Measurements from ENCODE around the gene CYP27A1.

CYP27A1 gene

DNA sequence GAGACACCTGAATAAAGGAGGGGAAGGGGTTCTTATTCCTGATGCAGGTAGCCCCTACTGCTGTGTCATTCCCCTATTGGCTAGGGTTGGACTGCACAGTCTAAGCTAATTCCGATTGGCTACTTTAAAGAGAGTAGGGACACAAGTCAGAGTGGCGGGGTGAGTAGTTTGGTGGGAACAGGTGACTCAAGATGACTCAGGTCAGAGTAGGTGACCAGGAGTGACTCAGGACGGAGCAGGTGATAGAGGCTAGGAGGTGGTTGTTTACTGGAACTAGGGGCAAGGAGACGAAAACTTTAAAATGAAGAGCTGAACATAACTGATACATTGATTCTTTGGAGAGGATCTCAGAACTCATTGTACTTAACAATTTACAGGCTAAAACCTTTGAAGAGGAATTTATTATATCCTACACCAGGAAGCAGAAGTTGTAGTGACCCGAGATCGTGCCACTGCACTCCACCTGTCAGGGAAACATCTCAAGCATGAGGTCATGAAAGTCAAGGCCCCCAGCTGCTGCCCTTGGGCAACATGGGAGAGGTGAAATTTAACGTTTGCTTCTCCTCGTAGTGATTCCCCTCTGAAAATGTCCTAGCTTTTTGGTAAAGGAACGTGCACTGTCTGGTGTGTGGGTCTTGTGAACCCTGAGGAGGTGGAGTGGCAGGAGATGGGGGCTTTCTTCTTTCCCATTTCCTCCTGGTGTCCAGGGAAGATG lies 4.5 kb upstream of the CYP27A1 start:
- Histone ChIP-seq H3K4me3 (ENCODE audit: low read length) (no peak overlapping the region), H4K5ac (ENCODE audit: low read length) (no peak overlapping the region), H3K4me2 (ENCODE audit: low read length) (no peak overlapping the region), H2BK120ac (ENCODE audit: low read depth, low read length) (no peak overlapping the region), H2BK15ac (replicated peaks; ENCODE audit: low read depth) (no peak overlapping the region), H3K56ac (ENCODE audit: low read length) (no peak overlapping the region), H3K4ac (ENCODE audit: low read depth, low read length) (no peak overlapping the region), H3K4me1 (ENCODE audit: control insufficient read depth, low read depth, low read length) (no peaks in the 10 kb centered on the region), H3K79me1 (ENCODE audit: low read length) (no peaks in the 10 kb centered on the region), H3K9ac (ENCODE audit: low read length) (no peak overlapping the region), H3K27ac (ENCODE audit: low read depth, low read length) (no peak overlapping the region), H2AK5ac (ENCODE audit: low read length) (no peak overlapping the region), H3K36me3 (ENCODE audit: control insufficient read depth, insufficient read depth, low read length) (no peaks in the 10 kb centered on the region), H2BK5ac (ENCODE audit: low read length) (no peak overlapping the region), H3K27me3 (ENCODE audit: insufficient read depth, low read length, poor library complexity) (no peaks in the 10 kb centered on the region), H3K18ac (ENCODE audit: low read length) (no peak overlapping the region), H4K8ac (ENCODE audit: low read depth, low read length) (no peak overlapping the region), H3K79me2 (ENCODE audit: control insufficient read depth, insufficient read depth, low read length) (no peaks in the 10 kb centered on the region), H3K23ac (ENCODE audit: low read length) (no peak overlapping the region)
- no CpG with 5 or more reads among the region's 9 CpGs for WGBS (ENCODE audit: extremely low coverage, insufficient coverage, low lambda C conversion rate)
- DNase-seq = no peak

DNA sequence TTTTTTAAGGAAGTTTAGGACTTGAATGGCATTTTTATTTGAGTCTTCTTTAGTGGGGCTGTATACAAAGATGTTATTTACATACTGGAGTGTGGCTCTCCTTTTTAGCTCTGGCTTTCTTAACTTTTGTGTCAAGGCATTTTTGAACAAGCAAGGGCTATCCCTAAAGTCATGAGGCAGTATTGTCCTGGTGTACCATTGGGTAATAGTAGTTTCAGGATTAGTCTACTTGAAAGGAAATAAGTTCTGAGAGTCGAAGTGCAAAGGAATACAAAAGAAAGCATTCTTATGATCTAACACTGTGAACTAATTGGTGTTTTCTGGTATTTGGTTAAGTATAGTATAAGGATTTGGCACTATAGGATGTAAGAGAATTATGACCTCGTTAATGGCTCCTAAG lies 1.9 kb upstream of the CYP27A1 start:
- no CpG with 5 or more reads among the region's 2 CpGs for WGBS (ENCODE audit: extremely low coverage, insufficient coverage, low lambda C conversion rate)
- Histone ChIP-seq H3K79me2 (ENCODE audit: control insufficient read depth, insufficient read depth, low read length) (no peaks in the 10 kb centered on the region), H4K5ac (ENCODE audit: low read length) (no peak overlapping the region)

DNA sequence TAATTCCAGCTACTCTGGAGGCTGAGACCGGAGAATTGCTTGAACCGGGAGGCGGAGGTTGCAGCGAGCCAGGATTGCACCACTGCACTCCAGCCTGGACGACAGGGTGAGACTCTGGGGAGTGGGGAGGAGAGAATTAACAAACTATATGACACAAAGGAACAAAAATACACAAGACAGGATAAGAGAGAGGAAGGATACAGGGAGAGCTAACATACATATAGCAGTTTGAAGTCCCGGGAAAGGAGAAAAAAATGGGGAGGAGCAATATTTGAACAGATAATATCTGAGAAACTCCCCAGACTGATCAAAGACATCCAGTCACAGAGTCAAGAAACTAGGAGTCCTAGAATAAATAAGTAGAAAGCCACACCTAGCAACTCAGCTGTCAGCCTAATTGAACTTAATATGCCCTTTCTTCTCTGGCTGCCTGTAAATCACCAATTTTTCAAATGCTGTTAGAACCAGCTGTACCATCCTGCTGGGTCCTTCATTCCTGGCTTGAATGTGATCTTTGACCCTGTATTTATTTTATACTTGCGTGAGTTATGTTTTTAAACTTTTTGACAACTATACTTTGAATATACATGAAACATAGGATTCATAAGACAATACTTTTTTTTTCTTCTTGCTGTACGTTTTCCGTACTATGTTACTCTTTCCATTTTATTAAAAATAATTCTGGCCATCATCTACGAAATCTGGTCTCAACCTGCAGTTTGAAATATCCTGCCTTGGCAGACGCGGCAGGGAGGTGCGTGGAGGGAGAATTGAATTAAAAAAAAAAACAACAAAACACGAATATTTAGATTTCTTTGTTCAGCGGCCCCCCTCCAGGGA lies 876 bp upstream of the CYP27A1 start:
- Histone ChIP-seq H3K18ac (ENCODE audit: low read length) (peak overlapping the region; percentile 98), H3K27me3 (ENCODE audit: insufficient read depth, low read length, poor library complexity) (no peaks in the 10 kb centered on the region), H3K79me1 (ENCODE audit: low read length) (no peaks in the 10 kb centered on the region), H3K4ac (ENCODE audit: low read depth, low read length) (no peak overlapping the region), H3K27ac (ENCODE audit: low read depth, low read length) (no peak overlapping the region), H3K9ac (ENCODE audit: low read length) (peak overlapping the region; percentile 89), H3K23ac (ENCODE audit: low read length) (no peak overlapping the region), H4K8ac (ENCODE audit: low read depth, low read length) (no peak overlapping the region), H3K56ac (ENCODE audit: low read length) (peak overlapping the region; percentile 97), H4K5ac (ENCODE audit: low read length) (no peak overlapping the region), H3K4me3 (ENCODE audit: low read length) (no peak overlapping the region), H2AK5ac (ENCODE audit: low read length) (no peak overlapping the region), H2BK120ac (ENCODE audit: low read depth, low read length) (no peak overlapping the region), H3K4me1 (ENCODE audit: control insufficient read depth, low read depth, low read length) (peaks cover 6% of the 10 kb centered on the region), H3K36me3 (ENCODE audit: control insufficient read depth, insufficient read depth, low read length) (no peaks in the 10 kb centered on the region), H2BK5ac (ENCODE audit: low read length) (no peak overlapping the region), H3K79me2 (ENCODE audit: control insufficient read depth, insufficient read depth, low read length) (no peaks in the 10 kb centered on the region), H2BK15ac (replicated peaks; ENCODE audit: low read depth) (no peak overlapping the region), H3K4me2 (ENCODE audit: low read length) (peak overlapping the region; percentile 98)
- WGBS (ENCODE audit: extremely low coverage, insufficient coverage, low lambda C conversion rate) = no CpG with 5 or more reads among the region's 15 CpGs
- DNase-seq = no peak

More for the DNA sequence above, 1.9 kb upstream of the CYP27A1 start:
- Histone ChIP-seq H4K8ac (ENCODE audit: low read depth, low read length) (no peak overlapping the region), H2BK5ac (ENCODE audit: low read length) (no peak overlapping the region), H3K9ac (ENCODE audit: low read length) (no peak overlapping the region), H2BK120ac (ENCODE audit: low read depth, low read length) (no peak overlapping the region), H3K56ac (ENCODE audit: low read length) (no peak overlapping the region), H2BK15ac (replicated peaks; ENCODE audit: low read depth) (no peak overlapping the region), H3K18ac (ENCODE audit: low read length) (no peak overlapping the region), H3K27me3 (ENCODE audit: insufficient read depth, low read length, poor library complexity) (no peaks in the 10 kb centered on the region), H3K79me1 (ENCODE audit: low read length) (no peaks in the 10 kb centered on the region), H3K36me3 (ENCODE audit: control insufficient read depth, insufficient read depth, low read length) (no peaks in the 10 kb centered on the region), H2AK5ac (ENCODE audit: low read length) (no peak overlapping the region), H3K23ac (ENCODE audit: low read length) (no peak overlapping the region), H3K4ac (ENCODE audit: low read depth, low read length) (no peak overlapping the region), H3K4me3 (ENCODE audit: low read length) (no peak overlapping the region), H3K27ac (ENCODE audit: low read depth, low read length) (no peak overlapping the region), H3K4me2 (ENCODE audit: low read length) (no peak overlapping the region), H3K4me1 (ENCODE audit: control insufficient read depth, low read depth, low read length) (peaks cover 6% of the 10 kb centered on the region)
- DNase-seq = no peak

DNA sequence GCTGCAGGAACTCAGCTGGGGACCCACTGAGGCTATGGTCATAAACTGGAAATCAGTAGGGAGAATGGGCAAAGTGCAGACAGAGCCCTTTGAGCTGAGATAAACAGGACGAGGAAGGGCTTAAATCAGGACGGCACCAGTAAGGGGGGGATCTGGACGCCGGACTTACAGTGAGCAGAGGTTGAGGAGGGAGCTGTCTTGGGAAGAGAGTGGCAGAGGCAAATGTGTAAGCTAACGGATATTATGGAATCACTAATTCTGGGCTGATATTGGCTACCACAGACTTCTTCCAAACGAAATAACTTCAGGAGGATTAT lies 539 bp downstream of the CYP27A1 start:
- H3K79me2 ChIP-seq (ENCODE audit: control insufficient read depth, insufficient read depth, low read length) = no peaks in the 10 kb centered on the region
- WGBS (ENCODE audit: extremely low coverage, insufficient coverage, low lambda C conversion rate) = no CpG with 5 or more reads among the region's 6 CpGs
- DNase-seq = peak; percentile 33
- peak overlapping the region; percentile 97 for H3K56ac ChIP-seq (ENCODE audit: low read length)
- H2BK5ac ChIP-seq (ENCODE audit: low read length) = no peak overlapping the region
- no peak overlapping the region for H2BK120ac ChIP-seq (ENCODE audit: low read depth, low read length)
- H3K36me3 ChIP-seq (ENCODE audit: control insufficient read depth, insufficient read depth, low read length) = no peaks in the 10 kb centered on the region
- H3K18ac ChIP-seq (ENCODE audit: low read length) = peak overlapping the region; percentile 98
- H4K8ac ChIP-seq (ENCODE audit: low read depth, low read length) = no peak overlapping the region
- no peak overlapping the region for H2BK15ac ChIP-seq (replicated peaks; ENCODE audit: low read depth)
- no peaks in the 10 kb centered on the region for H3K27me3 ChIP-seq (ENCODE audit: insufficient read depth, low read length, poor library complexity)
- peaks cover 6% of the 10 kb centered on the region for H3K4me1 ChIP-seq (ENCODE audit: control insufficient read depth, low read depth, low read length)
- H3K9ac ChIP-seq (ENCODE audit: low read length) = peak overlapping the region; percentile 89
- H3K4ac ChIP-seq (ENCODE audit: low read depth, low read length) = no peak overlapping the region
- H2AK5ac ChIP-seq (ENCODE audit: low read length) = peak overlapping the region; percentile 28
- H3K27ac ChIP-seq (ENCODE audit: low read depth, low read length) = no peak overlapping the region
- H3K23ac ChIP-seq (ENCODE audit: low read length) = peak overlapping the region; percentile 74
- no peaks in the 10 kb centered on the region for H3K79me1 ChIP-seq (ENCODE audit: low read length)
- peak overlapping the region; percentile 86 for H3K4me3 ChIP-seq (ENCODE audit: low read length)
- H4K5ac ChIP-seq (ENCODE audit: low read length) = no peak overlapping the region
- peak overlapping the region; percentile 98 for H3K4me2 ChIP-seq (ENCODE audit: low read length)

DNA sequence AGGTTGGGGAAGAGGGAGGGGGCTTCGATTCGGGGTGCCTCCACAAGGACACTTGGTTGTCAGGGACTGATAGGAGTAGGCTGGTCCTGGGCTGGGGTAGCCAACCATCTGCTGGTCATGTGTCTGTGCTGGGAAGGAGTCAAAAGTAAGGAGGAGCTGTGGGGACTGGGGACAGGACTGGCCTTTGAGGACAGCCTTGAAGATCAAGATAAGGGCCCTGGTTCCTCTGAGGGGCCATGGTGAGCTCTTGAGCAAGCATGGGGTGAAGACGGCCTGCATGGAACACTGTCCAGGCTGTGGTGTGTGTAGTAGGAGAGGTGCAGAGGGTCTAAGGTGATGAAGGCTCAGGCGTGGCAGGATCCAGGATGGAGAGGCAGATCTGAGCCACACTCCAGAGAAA lies 1.7 kb downstream of the CYP27A1 start:
- Histone ChIP-seq H3K79me1 (ENCODE audit: low read length) (no peaks in the 10 kb centered on the region), H3K4me3 (ENCODE audit: low read length) (no peak overlapping the region), H3K4me1 (ENCODE audit: control insufficient read depth, low read depth, low read length) (peaks cover 8% of the 10 kb centered on the region), H3K79me2 (ENCODE audit: control insufficient read depth, insufficient read depth, low read length) (no peaks in the 10 kb centered on the region), H3K23ac (ENCODE audit: low read length) (peak overlapping the region; percentile 50), H3K27me3 (ENCODE audit: insufficient read depth, low read length, poor library complexity) (no peaks in the 10 kb centered on the region), H2BK5ac (ENCODE audit: low read length) (no peak overlapping the region), H2BK15ac (replicated peaks; ENCODE audit: low read depth) (no peak overlapping the region), H3K9ac (ENCODE audit: low read length) (peak overlapping the region; percentile 22), H4K8ac (ENCODE audit: low read depth, low read length) (no peak overlapping the region), H2BK120ac (ENCODE audit: low read depth, low read length) (no peak overlapping the region), H3K27ac (ENCODE audit: low read depth, low read length) (no peak overlapping the region), H3K18ac (ENCODE audit: low read length) (no peak overlapping the region), H3K36me3 (ENCODE audit: control insufficient read depth, insufficient read depth, low read length) (no peaks in the 10 kb centered on the region), H3K56ac (ENCODE audit: low read length) (peak overlapping the region; percentile 37), H4K5ac (ENCODE audit: low read length) (no peak overlapping the region), H3K4ac (ENCODE audit: low read depth, low read length) (no peak overlapping the region), H2AK5ac (ENCODE audit: low read length) (no peak overlapping the region), H3K4me2 (ENCODE audit: low read length) (no peak overlapping the region)
- DNase-seq = no peak
- WGBS (ENCODE audit: extremely low coverage, insufficient coverage, low lambda C conversion rate) = no CpG with 5 or more reads among the region's 4 CpGs

Data from mesendoderm (in vitro differentiated cells).